ENCODE measurements around the gene RAD51B. TPM values are rescaled to one million over a fixed set of nuclear protein-coding genes. Genes with fewer than 3 reads are reported as not detected.

The RAD51B gene
- polyA plus RNA-seq, 1 donor: 7.3 TPM

DNA sequence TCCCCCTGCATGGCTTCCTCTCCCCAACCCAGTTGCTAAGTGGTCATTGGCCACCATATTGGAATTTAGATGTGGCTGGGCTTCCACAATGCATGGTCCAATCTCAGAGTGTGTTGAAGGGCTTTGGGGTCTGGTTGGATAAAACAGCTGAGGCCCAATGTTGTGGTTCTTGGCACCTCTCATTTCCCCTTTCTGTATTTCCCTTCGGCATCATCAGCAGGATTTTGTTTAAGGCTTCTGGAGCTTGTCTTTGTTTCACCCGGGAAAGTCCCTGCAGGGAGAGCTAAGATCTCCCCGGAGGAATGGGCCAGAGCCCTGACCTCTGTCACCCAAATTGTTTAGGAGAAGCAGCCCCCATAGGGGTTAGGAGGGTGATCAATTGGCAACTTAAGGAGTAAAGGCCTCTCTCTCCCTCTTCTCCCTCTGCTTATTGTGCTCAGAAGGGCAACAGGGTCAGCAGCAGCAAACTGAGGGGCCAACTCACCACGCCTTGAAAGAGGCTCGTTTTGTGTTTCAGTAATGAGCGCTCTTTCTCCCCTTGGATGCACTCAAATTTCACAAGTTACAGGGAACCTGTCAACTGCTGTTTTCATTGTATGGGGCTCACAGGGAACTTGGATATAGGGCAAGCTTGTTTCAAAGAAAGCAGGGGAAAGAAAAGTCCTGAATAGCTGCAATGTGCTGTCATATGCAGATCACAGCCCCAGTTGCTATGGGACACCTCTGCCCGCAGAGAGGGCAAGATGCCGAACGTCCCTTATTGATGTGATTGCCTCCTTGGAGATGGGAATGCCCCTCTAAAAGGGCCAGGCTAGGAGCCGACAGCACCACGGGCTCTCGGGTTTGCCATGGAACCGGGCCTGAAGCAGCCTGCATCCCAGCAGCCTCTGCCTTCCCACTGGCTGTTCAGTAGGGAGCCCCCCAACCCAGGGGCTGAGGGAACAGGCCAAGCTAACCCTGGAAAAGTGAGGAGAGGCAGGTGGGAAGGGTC lies 749.6 kb downstream of the RAD51B start:
- DNase-seq (ENCODE audit: low read depth): no peak

DNA sequence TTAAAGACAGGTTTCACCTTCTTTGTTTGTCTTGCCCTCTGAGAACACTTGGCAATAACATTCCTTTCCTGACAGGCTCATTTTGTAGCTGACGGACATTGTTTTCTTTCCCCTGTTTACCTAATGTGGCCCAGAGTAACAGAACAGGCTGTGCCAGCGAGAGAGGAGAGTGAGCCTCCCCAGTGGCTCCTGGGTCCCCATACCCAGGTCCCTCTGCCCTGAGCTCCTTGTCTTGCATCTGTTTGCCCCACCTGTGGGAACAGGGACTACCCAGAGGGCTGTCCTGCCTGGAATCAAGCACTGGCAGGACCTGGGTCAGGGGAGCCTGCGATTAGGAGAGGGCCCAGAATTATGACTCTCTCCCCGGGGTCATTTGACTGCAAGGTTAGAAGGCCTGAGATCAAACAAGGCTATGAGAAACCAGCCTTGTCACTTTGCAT lies 750.4 kb downstream of the RAD51B start:
- DNase-seq (ENCODE audit: low read depth): no peak

DNA sequence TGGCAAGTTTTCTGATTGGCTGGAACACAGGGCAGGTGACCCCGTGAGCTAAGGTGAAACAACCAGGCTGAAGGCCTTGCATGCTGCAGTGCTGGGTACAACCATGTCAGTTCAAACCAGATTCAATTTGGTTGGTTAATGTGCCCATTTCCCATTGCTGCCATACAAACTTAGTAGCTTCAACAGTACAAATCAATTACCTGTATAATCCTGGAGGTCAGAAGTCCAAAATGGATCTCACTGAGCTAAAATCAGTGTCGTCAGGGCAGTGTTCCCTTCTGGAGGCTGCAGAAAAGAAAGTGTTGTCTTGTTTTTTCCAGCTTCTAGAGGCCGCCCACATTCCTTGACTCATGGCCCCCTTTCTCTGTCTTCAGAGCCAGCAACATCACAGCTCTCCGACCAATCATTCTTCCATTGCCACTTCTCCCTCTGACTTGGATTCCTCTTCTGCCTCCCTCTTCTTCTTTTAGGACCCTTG lies 751.6 kb downstream of the RAD51B start:
- DNase-seq (ENCODE audit: low read depth): no peak

DNA sequence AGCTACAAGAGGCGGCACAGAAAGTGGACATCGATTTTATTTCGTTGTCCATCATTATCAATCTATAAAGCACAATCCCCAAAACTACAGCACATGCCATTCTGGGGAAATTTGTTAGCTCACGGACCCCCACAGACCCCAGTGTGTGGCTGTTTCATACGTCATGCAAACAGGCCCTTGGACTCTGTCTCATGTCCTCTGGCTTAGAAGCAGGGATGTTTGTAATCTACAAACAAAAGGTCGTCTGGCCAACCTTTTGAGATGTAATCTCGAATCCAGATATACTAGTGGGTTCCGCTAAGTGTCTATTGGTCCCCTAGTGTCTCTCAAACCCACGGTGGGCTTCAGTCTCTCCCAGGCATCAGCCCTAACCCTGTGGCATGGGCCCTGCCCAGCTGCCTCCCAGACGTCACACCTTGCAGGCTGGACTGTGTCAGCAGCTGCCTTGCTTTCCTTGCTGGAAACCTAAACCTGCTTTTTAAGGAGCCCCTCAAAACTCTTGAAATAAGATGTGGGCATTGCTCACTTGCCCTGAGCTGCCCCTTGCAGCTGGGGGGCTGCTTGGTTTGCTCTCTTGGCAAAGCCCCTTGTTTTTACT lies 752.4 kb downstream of the RAD51B start:
- no peak for DNase-seq (ENCODE audit: low read depth)

DNA sequence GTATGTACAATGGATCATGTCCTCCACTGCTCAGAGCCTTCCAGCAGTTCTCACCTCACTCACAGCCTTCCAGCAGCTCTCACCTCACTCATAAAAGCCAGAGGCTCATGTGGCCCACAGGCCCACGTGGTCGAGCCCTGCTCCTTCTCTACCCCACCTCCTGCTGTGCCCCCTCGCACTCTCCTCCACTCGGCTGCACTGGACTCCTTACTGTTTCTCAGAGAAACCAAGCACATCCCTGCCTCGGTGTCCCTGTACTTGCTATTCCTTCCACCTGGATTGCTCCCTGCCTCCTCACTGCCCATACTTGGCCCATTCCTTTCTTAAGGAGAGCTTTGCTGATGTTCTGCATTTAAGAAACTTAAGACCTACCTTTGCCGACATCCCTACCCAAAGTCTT lies 753.5 kb downstream of the RAD51B start:
- no peak for DNase-seq (ENCODE audit: low read depth)

DNA sequence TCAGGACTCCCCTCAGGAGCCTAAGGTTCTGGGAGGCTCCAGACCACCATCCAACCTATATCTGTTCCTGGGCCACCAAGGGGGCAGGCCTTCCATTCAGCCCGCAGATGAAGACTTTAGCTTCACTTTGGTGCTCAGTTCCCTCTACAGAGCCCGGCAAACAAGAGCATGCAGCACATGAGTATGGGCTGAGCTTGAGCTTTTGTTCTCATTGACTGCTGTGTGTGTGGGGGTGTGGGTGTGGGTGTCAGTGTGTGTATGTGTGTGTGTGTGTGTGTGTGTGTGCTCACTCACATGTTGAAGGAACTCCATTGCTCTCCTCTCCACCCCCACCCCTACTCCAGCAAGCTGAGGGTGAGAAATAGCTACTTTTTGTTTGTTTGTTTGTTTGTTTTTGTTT lies 754.1 kb downstream of the RAD51B start:
- DNase-seq (ENCODE audit: low read depth): no peak

DNA sequence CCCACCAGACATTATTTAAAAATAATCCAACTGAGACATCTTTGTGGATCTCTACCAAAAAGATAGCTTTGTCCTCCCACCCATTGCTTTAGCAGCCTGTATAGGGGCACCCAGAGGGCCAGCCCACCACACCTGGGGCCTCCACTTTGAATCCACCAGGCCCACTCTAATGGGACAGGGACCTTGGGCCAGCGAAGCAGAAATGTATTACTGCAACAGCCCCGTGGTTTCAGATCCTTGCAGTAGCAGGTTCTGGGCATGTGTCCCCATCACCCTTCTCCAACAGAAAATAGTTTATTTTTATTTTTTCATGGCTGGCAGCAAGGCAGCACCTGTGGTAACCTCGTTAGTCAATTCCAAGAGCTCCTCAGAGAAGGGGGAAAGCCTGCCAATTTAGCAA lies 754.9 kb downstream of the RAD51B start:
- DNase-seq (ENCODE audit: low read depth): no peak

DNA sequence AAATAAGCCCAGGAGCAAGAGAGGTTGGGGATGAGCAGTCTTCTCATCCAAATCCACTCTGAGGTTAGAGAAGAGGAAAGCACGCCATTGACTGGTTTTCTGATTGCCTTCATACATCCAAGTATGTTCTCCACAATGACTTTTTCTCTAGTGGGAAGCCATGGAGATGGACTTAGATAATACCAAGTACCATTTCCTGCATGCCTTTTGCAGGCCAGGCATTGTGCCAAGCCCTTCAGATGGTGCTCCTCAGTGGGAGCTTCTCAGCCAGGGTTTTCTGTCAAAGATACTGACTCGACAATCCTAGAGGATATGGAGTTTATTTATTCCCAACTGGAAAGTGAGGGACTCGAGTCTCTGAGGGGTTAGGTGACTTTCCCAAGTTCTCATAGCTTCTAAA lies 755.3 kb downstream of the RAD51B start:
- DNase-seq (ENCODE audit: low read depth): no peak

DNA sequence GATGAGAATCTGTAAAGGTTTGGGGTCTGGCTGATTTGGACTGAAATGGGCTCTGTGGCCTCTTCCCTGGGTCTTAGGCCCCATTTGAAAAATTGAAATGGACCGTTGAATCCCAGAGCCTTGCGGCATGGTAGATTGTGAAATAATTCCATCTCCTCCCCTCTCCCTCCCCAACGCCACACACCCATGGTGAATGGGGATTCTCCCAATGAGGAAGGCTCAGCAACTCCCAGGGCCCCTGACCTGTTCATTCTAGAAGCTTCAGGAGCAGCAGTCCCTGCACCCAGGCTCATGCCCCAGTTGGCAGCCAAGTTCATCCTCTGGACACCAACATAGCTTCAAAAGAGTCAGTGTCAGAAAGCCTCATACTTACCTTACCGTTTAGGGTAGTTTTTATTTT lies 755.8 kb downstream of the RAD51B start:
- no peak for DNase-seq (ENCODE audit: low read depth)

DNA sequence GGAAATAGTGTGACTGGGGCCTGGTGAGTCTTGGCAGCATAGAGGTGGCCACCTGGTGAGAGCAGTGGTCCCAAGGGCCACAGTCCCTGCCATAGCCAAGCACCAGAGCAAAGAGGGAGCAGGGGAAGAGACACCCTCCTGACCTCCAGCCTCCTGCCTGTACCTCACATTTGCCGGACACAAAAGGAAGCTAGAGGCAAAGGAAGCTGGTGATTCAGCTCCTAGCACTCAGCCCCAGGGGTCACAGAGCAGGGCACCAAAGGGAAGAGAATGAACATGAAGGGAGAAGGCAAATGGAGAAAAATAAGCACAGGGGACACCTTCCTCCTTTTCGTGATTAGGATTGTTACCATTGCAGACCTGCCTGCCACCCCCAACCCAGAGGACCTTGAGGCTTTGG lies 756.5 kb downstream of the RAD51B start:
- DNase-seq (ENCODE audit: low read depth): no peak

DNA sequence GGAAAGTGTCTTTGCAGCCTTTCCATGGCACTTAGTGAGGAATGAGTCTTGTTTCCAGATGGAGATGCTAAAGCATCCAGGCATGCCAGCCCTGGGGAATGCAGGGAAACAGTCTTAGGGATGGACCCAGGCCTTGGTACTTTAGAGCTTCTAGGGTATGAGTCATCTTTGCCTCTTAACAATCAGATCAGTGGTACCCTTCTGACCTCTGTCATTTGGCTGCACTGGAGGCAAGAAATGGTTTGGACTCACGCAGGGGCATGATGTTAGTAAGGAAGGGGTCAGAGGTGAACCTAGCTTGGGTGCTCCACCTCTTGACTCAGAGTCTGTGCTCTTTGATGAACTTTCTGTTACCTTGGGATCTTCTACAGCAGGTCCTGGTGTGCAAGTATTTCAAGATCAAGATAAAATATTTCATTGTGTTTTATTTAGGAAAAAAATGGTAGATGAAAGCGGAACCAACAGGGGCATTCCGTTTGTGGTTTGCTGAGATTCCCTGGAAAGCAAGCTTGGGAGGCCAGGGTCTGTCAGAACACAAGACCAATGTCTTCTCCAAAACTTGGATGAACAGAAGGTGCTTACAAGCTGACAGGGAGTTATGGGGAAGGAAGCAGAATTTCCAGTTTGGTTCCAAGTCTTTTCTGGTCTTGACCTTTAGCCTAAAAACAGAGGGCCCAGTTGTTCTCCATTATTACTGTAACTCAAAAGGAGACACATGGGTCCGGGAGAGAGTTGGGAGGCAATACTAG lies 757.1 kb downstream of the RAD51B start:
- DNase-seq (ENCODE audit: low read depth): no peak

DNA sequence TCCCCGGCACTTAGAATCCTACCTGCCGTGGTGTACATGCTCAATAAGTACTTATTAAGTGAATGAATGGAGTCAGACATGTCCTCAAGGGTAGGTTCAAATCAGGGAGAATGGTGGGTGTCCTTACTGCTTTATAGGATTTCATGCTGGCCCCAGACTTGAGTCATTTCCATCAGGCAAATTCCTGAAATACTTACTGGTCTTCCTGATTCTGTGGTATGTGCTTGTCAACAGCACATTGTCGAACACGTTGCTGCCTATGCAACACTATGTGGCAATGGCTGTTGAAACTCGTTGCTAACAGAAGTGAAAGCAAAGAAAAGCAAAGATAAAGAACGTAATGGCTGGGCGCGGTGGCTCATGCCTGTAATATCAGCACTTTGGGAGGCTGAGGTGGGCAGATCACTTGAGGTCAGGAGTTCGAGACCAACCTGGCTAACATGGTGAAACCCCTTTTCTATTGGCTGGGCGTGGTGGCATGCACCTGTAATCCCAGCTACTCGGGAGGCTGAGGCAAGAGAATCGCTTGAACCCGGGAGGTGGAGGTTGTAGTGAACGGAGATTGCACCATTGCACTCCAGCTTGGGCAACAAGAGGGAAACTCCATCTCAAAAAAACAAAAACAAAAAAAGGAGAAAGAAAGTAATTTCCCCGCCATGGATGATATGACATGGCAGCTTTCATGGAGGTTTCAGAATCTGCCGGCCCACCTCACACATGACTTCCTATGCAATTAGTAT lies 758.4 kb downstream of the RAD51B start:
- no peak for DNase-seq (ENCODE audit: low read depth)

DNA sequence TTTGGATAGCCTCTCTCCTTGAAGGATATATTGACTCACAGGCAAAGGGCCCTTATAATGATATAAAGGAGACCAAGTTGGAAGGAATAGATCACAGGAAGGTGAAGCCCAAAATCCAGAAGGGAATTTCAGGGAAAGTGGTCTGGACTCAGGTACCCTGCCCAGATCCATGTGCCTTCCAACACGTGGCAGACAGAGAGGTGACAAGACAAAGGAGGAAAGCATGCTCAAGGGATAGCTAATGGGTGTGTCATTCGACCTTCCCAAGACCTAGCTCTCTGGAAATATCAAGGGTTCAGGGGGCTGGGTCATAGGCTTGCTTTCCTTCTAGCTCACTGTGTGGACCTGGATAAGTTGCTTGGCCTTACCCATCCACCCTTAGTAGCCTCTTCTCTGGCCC lies 759.0 kb downstream of the RAD51B start:
- DNase-seq (ENCODE audit: low read depth): no peak

DNA sequence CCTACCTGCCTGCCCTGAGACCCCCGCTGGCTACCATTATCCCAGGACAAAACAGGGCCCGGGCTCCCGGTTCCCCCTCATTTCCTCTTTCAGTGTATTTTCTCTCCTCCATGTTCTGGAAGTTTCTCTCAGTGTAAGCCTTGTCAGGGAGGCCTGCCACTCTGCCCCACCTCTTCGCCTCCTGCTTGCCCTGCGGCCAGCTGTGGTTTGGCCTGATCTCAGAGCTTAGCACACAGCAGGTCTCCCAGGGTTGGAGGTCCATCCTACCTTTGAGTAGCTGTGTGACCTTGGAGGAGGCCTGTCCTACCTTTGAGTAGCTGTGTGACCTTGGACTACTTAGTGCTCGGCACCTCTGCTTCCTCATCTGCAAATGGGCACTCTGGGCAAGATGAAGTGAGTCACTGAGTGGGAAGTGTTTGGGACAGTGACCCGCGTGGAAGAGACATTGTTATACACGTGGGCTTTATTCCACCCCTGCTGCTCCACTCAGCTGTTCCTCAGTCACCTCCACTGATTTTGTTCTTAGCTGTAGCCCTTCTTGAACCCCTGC lies 760.6 kb downstream of the RAD51B start:
- no peak for DNase-seq (ENCODE audit: low read depth)

DNA sequence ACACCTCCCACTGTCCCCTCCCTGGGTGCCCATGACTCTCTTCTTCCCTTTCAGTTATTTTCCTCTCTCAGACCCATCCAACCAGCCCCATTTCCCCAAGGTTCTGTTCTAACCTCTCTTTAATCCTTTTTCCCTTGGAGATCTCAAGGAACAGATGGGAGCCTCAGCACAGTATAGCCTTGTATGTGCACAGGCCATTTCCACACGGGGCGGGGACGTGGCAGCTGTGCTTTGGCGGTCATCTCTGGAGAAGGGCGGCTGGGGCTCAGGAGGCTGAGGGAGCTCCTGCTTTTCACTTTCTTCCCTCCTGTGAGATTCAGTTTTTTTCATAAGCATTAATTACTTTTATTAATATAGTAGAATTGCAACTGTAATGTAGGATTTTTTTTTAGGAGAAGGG lies 761.1 kb downstream of the RAD51B start:
- no peak for DNase-seq (ENCODE audit: low read depth)

DNA sequence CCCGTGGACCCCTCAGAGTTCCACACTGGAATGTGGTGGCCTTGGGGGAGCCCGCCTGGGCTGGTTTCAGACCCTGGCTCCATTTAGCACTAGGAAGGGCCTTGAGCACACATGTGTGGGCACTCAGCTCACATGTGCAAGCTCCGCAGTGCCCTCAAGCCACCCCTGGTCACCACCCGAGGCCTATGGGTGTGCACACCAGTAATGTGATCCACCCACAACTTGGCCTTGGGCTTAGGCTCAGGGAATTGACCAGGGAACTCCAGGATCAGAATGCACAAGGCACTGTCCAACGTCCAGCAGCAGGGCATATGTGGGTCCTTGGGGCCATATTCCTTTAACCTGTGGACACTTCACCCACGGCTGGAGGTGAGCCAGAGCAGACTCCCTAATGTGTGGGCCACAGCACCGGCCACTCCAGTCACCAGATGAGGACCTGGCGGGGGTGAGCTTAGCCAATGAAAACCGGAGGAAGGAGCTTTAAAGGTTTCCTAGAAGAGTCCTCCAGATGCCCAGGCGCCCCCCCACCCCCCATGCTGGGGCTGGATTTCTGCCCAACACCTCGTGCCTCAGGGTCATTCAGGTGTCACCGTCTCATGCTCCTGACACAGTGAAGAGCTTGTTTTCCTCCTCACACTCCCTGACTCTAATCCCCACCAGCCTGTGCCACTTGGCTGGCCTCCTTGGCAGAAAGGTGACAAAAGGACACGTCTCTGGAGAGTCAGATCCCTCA lies 764.1 kb downstream of the RAD51B start:
- no peak for DNase-seq (ENCODE audit: low read depth)

DNA sequence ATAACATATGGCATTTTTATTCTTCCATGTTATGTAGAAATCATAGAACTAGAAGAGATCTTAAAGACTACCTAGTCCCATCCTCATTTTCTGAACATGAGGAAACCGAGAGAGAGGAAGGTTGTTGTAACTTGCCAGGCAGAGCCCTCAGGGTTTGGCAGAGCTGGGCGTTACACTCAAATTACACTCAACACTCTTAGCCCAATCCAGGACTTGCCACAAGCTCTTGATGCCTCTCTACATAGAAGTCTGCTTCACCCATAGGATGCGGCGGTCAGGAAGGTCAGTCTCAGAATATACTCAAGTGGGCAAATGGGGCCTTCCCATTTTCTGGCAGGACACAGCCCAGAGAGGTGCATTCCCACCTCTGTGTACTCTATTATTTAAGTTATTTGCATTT lies 765.2 kb downstream of the RAD51B start:
- DNase-seq (ENCODE audit: low read depth): no peak

DNA sequence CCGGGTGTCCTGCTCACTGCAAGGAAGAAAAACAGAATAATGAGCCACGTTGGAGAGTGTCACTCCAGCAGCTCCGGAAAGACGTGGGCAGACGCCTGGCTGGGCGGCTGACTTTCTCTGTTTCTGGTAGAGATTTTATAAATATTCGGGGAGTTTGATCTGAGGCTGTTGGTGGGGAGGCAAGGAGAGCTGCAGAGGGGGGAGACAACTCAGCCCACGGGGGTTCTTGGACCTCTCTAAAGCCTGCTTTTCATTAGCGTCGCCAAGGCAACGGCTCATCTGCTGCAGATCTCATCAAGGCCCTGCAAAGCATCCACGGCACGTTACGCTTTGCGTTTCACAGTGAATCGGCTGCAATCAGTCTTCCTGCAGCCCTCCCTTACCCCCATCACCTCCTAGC lies 766.1 kb downstream of the RAD51B start:
- DNase-seq (ENCODE audit: low read depth): peak; percentile 78

DNA sequence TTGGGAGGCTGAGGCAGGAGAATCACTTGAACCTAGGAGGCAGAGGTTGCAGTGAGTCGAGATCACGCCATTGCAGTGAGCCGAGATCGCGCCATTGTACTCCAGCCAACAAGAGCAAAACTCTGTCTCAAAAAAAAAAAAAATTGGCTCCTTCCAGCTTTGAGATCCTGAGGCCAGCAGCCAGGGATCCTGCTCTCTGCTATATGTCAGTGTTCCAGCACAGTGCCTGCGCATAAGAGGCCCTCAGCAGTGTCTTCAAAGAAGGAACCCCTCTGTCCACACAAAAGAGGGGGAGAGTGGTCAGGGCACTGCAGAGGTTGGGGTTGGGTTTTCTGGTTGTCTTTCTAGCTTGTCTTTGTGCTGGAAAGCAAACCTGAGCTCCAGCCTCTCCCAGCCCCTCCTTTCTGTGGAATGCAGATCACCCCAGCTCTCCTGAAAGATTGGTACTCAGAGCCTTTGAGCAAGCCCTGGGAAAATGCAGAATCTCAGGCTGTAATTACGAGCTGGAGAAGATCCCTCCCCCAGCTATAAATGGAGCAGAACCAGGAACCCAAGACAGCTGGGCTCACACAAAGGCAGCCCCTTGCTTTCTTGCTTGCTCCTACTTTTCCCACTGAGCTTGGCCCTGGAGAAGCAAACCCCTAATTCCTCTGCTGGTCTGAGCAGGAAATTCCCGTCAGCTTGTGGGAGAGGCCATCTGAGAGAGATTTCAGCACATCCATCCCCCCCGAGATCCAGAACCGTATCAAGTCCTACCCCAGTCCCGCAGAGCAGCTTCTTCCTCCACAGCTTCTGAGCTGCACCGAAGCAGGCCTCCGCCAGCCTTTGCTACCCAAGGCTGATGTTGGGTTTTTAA lies 767.5 kb downstream of the RAD51B start:
- no peak for DNase-seq (ENCODE audit: low read depth)

DNA sequence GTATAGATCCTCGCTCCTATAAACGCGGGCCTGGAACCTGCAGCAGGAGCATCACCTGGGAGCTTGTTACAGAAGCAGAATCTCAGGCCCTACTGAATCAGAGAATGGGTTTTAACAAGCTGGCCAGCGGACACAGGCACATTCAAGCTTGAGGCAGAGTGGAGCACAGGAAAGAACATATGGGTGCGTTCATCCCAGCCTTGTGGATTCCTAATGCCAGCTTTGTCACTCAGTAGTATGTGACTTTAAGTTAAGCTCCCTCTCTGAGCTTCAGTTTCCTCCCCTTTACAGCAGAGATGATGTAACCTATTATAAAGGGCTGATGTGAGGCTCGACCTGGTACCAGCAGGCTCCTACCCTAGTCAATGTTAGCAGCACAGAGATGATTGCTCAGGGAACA lies 768.4 kb downstream of the RAD51B start:
- DNase-seq (ENCODE audit: low read depth): no peak
